Heart left ventricle (tissue), 16 donors: ENCODE measurements around the gene CMBL. TPM values are rescaled to one million over a fixed set of nuclear protein-coding genes. Genes with fewer than 3 reads are reported as not detected.

Experiments
- ATAC-seq, 4 donors: fragments of 200-7000 bp; cut with Tn5 transposase; one replicate each; pipeline ENCODE4 v1.9.1; 2020 to 2022; ENCODE audit warnings: moderate library complexity in 4 of 4, mild to moderate bottlenecking in 3 of 4, moderate number of reproducible peaks in 1 of 4
- DNase-seq, 5 donors: peaks; one replicate each; pipeline ENCODE4 v3.0.0-alpha.2; 2020
- H3K27ac ChIP-seq, 12 donors: fragments of 200-600 bp; sonication (generic) in 4 of 12; one replicate each; pipeline versions ENCODE4 v1.5.0 to v1.8.0; 2016 to 2022; ENCODE audit warnings: mild to moderate bottlenecking in 2 of 12
- H3K27me3 ChIP-seq, 9 donors: fragments of 200-600 bp; sonication (generic) in 2 of 9; one replicate each; pipeline versions ENCODE4 v1.5.1 to v1.8.0; 2016 to 2022; ENCODE audit warnings: mild to moderate bottlenecking in 3 of 9
- H3K36me3 ChIP-seq, 9 donors: fragments of 200-600 bp; sonication (generic) in 2 of 9; one replicate each; pipeline versions ENCODE4 v1.5.0 to v1.8.0; 2018 to 2022; ENCODE audit warnings: mild to moderate bottlenecking in 2 of 9
- H3K4me1 ChIP-seq, 12 donors: fragments of 200-600 bp; sonication (generic) in 4 of 12; one replicate each; pipeline versions ENCODE4 v1.5.0 to v1.8.0; 2016 to 2022; ENCODE audit warnings: mild to moderate bottlenecking in 3 of 12
- H3K4me3 ChIP-seq, 12 donors: fragments of 200-600 bp; sonication (generic) in 4 of 12; one replicate each; pipeline versions ENCODE4 v1.5.0 to v1.8.0; 2017 to 2022; ENCODE audit warnings: mild to moderate bottlenecking in 9 of 12, moderate library complexity in 4 of 12
- H3K9me3 ChIP-seq, 12 donors: fragments of 200-600 bp; sonication (generic) in 4 of 12; one replicate each; pipeline versions ENCODE4 v1.5.0 to v1.8.0; 2016 to 2022; ENCODE audit warnings: mild to moderate bottlenecking in 1 of 12
- POLR2A ChIP-seq, 2 donors: fragments of 450-650 bp; IDR thresholded peaks; one replicate each; pipeline ENCODE4 v1.6.1; 2017; ENCODE audit warnings: antibody characterized with exemption in 2 of 2, mild to moderate bottlenecking in 2 of 2, moderate library complexity in 2 of 2
- WGBS, 4 donors: extraction: QIAGEN DNeasy Blood & Tissue Kit in 2 of 4; methylation state at CpG; one replicate each; pipeline versions ENCODE4 v1.1.5 to v1.1.7; 2013 to 2018; 5-methylcytosine and 5-hydroxymethylcytosine counted together
- intact Hi-C, 10 donors: fragments of 100-400 bp; cut with DNase I; formaldehyde crosslinking; loops; one replicate each; pipeline versions ENCODE4 v1.11.1 to v1.14.2; 2022
- polyA plus RNA-seq, 2 donors: library from polyadenylated mRNA; stranded (reverse); fragments of 200-250 nt; gene quantifications; one replicate each; pipeline ENCODE4 v1.2.3, GENCODE V29; 2013
- total RNA-seq, 9 donors: library from RNA; depleted of rRNA in 2 of 9; stranded (reverse); fragments of >200 nt in 2 of 9; fragmentation: NEBNext Ultra II Directional in 3 of 9; extraction: Animal tissue kit (Norgen Biotek cat#: 25700) in 3 of 9; gene quantifications; one replicate each; pipeline versions ENCODE4 v1.1.0 to v1.2.4, GENCODE V29; 2016 to 2023
- TF ChIP-seq, protein P1 (sequence below), 12 donors: fragments of 200-600 bp; sonication (generic) in 4 of 12; IDR thresholded peaks; one replicate each; pipeline versions ENCODE4 v1.5.0 to v1.8.0; 2018 to 2022; ENCODE audit warnings: antibody characterized with exemption in 12 of 12, mild to moderate bottlenecking in 5 of 12
- donor health status: ischemic (EF 13 %, LVEDD 7.1; RV severe dilation, severe dysfunction).
- donor health status: healthy with polysubstance abuse.
- donor health status: DM: no; HTN: yes; CAD: no.
- donor health status: DM: no; HTN: no; CAD: no.
- donor health status: ischemic (EF 25% LVEDD 6.9; RV normal size, moderate dysfunction).
- donor health status: ischemic (EF 25% LVEDD 5.7; RV mildly dilated, moderate dysfunction).
- donor health status: healthy.
- donor health status: DM: yes; HTN: yes; CAD: no.
- donor health status: ischemic (EF 35%, LVEDD 5.7; RV mildly dilated, moderate dysfunction).
- donor health status: nonischemic (EF 11% LVEDD 7.7; RV severe dilation, severe dysfunction).
- donor health status: DM: yes; HTN: yes; CAD: no.
- donor health status: PGD.
- donor health status: ischemic (EF 29% LVEDD 5.4; RV normal size, mild dysfunction).
- donor health status: nonischemic (EF 23%, LVEDD 6.1; RV moderate dilation, normal function).

The CMBL gene
- total and polyA plus RNA-seq, 11 donors: 12.4 to 53.5 (median 29.0) TPM

GRCh38 chr5:10246761-10247160 lies 60.9 kb downstream of the CMBL start:
- H3K4me1 ChIP-seq: peaks cover 0 to 21% (median 18%) of the 10 kb centered on the region in 12 donors
- H3K4me3 ChIP-seq: no peak overlapping the region
- no peaks in the 10 kb centered on the region for H3K27me3 ChIP-seq
- intact Hi-C loops: no loop called here
- H3K9me3 ChIP-seq: no peaks in the 10 kb centered on the region
- no peak for DNase-seq
- WGBS, 4 donors: 65 to 74% (median 68%) methylated on average over 3 of the region's 3 CpGs
- TF ChIP-seq, protein P1, sequence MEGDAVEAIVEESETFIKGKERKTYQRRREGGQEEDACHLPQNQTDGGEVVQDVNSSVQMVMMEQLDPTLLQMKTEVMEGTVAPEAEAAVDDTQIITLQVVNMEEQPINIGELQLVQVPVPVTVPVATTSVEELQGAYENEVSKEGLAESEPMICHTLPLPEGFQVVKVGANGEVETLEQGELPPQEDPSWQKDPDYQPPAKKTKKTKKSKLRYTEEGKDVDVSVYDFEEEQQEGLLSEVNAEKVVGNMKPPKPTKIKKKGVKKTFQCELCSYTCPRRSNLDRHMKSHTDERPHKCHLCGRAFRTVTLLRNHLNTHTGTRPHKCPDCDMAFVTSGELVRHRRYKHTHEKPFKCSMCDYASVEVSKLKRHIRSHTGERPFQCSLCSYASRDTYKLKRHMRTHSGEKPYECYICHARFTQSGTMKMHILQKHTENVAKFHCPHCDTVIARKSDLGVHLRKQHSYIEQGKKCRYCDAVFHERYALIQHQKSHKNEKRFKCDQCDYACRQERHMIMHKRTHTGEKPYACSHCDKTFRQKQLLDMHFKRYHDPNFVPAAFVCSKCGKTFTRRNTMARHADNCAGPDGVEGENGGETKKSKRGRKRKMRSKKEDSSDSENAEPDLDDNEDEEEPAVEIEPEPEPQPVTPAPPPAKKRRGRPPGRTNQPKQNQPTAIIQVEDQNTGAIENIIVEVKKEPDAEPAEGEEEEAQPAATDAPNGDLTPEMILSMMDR (IDR thresholded peaks at IDR 0.05): no peak
- TF ChIP-seq POLR2A (IDR thresholded peaks at IDR 0.05): no peak
- no peak overlapping the region for H3K27ac ChIP-seq
- H3K36me3 ChIP-seq: no peaks in the 10 kb centered on the region
- no peak for ATAC-seq

DNA sequence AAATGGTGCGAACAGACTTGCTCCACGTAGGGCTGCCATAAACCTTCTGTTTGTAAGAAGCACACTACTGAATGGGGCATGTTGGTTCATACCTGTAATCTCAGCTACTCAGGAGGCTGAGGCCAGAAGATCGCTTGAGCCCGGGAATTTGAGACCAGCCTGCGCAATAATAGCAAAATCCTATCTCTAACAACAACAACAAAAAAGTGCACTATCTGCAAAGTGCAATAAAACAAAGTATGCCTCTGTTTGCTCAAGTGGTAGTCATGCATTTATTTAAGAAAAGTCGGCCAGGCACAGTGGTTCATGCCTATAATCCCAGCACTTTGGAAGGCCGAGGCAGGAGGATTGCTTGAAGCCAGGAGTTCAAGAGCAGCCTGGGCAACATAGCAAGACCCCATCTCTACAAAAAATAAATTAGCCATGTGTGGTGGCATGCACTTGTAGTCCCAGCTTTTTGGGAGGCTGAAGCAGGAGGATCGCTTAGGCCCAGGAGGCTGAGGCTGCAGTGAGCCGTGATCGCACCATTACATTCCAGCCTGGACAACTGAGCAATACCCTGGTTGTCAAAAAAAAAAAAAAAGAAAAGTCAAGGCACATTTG lies 63.3 kb downstream of the CMBL start:
- H3K36me3 ChIP-seq: no peaks in the 10 kb centered on the region
- TF ChIP-seq, protein P1 (IDR thresholded peaks at IDR 0.05): no peak
- no peak for TF ChIP-seq POLR2A (IDR thresholded peaks at IDR 0.05)
- 95 to 97% (median 96%) methylated on average over 10 of the region's 10 CpGs for WGBS, 4 donors
- H3K27me3 ChIP-seq: no peaks in the 10 kb centered on the region
- intact Hi-C loops: no loop called here
- peaks cover 0 to 12% (median 8%) of the 10 kb centered on the region in 12 donors for H3K4me1 ChIP-seq
- ATAC-seq (no peak), DNase-seq (no peak)
- no peak overlapping the region for H3K4me3 ChIP-seq
- no peak overlapping the region for H3K27ac ChIP-seq
- H3K9me3 ChIP-seq: no peaks in the 10 kb centered on the region

GRCh38 chr5:10243660-10244240 lies 64.0 kb downstream of the CMBL start:
- intact Hi-C loops: no loop called here
- H3K27me3 ChIP-seq: no peaks in the 10 kb centered on the region
- WGBS, 4 donors: 75 to 94% (median 79%) methylated on average over 1 of the region's 1 CpG

DNA sequence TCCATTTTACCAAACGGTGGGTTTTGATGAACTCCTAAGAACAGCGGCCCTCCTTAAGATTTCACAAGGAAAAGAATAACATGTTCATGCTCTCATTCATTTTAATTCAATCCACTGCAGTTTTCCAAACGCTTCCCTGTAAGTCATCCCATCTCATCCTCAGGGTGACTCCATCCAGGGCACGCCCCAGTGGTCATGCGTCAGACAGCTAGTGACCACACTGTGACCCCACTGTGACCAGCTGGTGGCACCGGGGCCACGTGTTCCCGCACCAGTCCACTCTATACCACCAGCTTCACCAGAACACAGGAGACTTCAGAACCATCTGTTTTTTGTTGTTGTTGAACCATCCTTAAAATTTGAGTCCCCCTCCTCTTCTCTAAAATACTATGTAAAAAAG lies 72.4 kb downstream of the CMBL start:
- Histone ChIP-seq H3K27me3 (no peaks in the 10 kb centered on the region), H3K4me1 (no peaks in the 10 kb centered on the region), H3K9me3 (no peaks in the 10 kb centered on the region), H3K27ac (no peak overlapping the region), H3K4me3 (no peak overlapping the region), H3K36me3 (peaks cover 0 to 67% (median 47%) of the 10 kb centered on the region in 9 donors)
- 86 to 95% (median 86%) methylated on average over 8 of the region's 8 CpGs for WGBS, 4 donors
- no peak for DNase-seq
- TF ChIP-seq, protein P1 (IDR thresholded peaks at IDR 0.05): no peak
- no peak for TF ChIP-seq POLR2A (IDR thresholded peaks at IDR 0.05)
- intact Hi-C loops: loop anchor here in 1 of 10 donors (10.0 kb wide), 1 partner anchor 1481 kb away; no protein-coding TSS in a partner anchor
- no peak for ATAC-seq

More at GRCh38 chr5:10243660-10244240, 64.0 kb downstream of the CMBL start:
- H3K27ac ChIP-seq: no peak overlapping the region
- no peaks in the 10 kb centered on the region for H3K9me3 ChIP-seq
- H3K4me3 ChIP-seq: no peak overlapping the region
- TF ChIP-seq, protein P1 (IDR thresholded peaks at IDR 0.05): no peak
- ATAC-seq: no peak
- no peak for DNase-seq
- peaks cover 0 to 5% (median 4%) of the 10 kb centered on the region in 9 donors for H3K36me3 ChIP-seq
- peaks cover 0 to 8% (median 5%) of the 10 kb centered on the region in 12 donors for H3K4me1 ChIP-seq
